Measurements from ENCODE around the gene ERBB3.

GRCh38 chr12:56152132-56152755 is 72.3 kb downstream of the ERBB3 start, which contains the start of gene MYL6B:
- TF ChIP-seq POLR2AphosphoS5 (IDR thresholded peaks at IDR 0.05; ENCODE audit: low read depth, low read length): peak; percentile 87
- TF ChIP-seq POLR2A (IDR thresholded peaks at IDR 0.05; ENCODE audit: control extremely low read depth in 1 of 2, low read depth in 2 of 2, low read length in 2 of 2): peak; percentile 46 to 59; a peak in 2 of 3 replicates
- TF ChIP-seq CTCF (IDR thresholded peaks at IDR 0.05; ENCODE audit: control extremely low read depth in 1 of 3, insufficient read depth in 1 of 3, low read depth in 1 of 3, low read length in 3 of 3): no peak
- no peak for TF ChIP-seq TEAD4 (IDR thresholded peaks at IDR 0.05; ENCODE audit: low read depth, low read length)
- no peak for TF ChIP-seq EZH2 (IDR thresholded peaks at IDR 0.05; ENCODE audit: low read depth, low read length, severe bottlenecking)
- TF ChIP-seq EP300 (IDR thresholded peaks at IDR 0.05; ENCODE audit: borderline replicate concordance in 1 of 2, low read depth in 2 of 2, low read length in 2 of 2): no peak
- TF ChIP-seq TAF1 (IDR thresholded peaks at IDR 0.05; ENCODE audit: low read depth, low read length): peak; percentile 77

Data from H1 (cell line).